ENCODE measurements around the gene ASB8. TPM values are rescaled to one million over a fixed set of nuclear protein-coding genes. Genes with fewer than 3 reads are reported as not detected.

ASB8 gene
- total and polyA plus RNA-seq, 9 of the 15 experiments (the other 6 are each of a cell fraction or from before 2014, with no cell fraction given): 13.3 to 29.0 (median 19.6) TPM

- peak; percentile 100 for TF ChIP-seq NR2C2 (CRISPR knock-in tag; IDR thresholded peaks at IDR 0.05)
- TF ChIP-seq NR2C2 (tag; IDR thresholded peaks at IDR 0.05): peak; percentile 100
- TF ChIP-seq CEBPB (tag; IDR thresholded peaks at IDR 0.05): no peak
- TF ChIP-seq, protein P1, sequence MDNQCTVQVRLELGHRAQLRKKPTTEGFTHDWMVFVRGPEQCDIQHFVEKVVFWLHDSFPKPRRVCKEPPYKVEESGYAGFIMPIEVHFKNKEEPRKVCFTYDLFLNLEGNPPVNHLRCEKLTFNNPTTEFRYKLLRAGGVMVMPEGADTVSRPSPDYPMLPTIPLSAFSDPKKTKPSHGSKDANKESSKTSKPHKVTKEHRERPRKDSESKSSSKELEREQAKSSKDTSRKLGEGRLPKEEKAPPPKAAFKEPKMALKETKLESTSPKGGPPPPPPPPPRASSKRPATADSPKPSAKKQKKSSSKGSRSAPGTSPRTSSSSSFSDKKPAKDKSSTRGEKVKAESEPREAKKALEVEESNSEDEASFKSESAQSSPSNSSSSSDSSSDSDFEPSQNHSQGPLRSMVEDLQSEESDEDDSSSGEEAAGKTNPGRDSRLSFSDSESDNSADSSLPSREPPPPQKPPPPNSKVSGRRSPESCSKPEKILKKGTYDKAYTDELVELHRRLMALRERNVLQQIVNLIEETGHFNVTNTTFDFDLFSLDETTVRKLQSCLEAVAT (IDR thresholded peaks at IDR 0.05): no peak
- no peak for TF ChIP-seq RFX5 (IDR thresholded peaks at IDR 0.05; ENCODE audit: low read depth, low read length)
- TF ChIP-seq MXD1 (CRISPR knock-in tag; IDR thresholded peaks at IDR 0.05; ENCODE audit: borderline replicate concordance, poor library complexity, severe bottlenecking): no peak
- TF ChIP-seq ETS1 (conservative IDR thresholded peaks at IDR 0.05; ENCODE audit: control insufficient read depth, low read depth, low read length): no peak; the same call in 1 of the 2 replicates
- TF ChIP-seq SMAD4 (CRISPR knock-in tag; conservative IDR thresholded peaks at IDR 0.05): 0 out of 2 replicates have a peak, but pooled peaks have one; percentile 31
- TF ChIP-seq BMI1 (IDR thresholded peaks at IDR 0.05; ENCODE audit: low read length): no peak
- peak; percentile 72; the same call in 1 of the 2 replicates for TF ChIP-seq SREBF1 (IDR thresholded peaks at IDR 0.05; ENCODE audit: borderline replicate concordance, low read depth, low read length)
- 0 out of 2 replicates have a peak, but pooled peaks have one; percentile 13 for TF ChIP-seq NR4A1 (CRISPR knock-in tag; IDR thresholded peaks at IDR 0.05)
- 0 out of 2 replicates have a peak, but pooled peaks have one; percentile 22 for TF ChIP-seq NR4A1 (tag; IDR thresholded peaks at IDR 0.05)
- TF ChIP-seq FOXJ3 (CRISPR knock-in tag; IDR thresholded peaks at IDR 0.05): no peak
- no peak for TF ChIP-seq SMAD1 (IDR thresholded peaks at IDR 0.05; ENCODE audit: low read depth, low read length, partially characterized antibody)
- no peak for TF ChIP-seq NCOA2 (IDR thresholded peaks at IDR 0.05; ENCODE audit: partially characterized antibody in 2 of 2)
- no peak for TF ChIP-seq ZNF551 (CRISPR knock-in tag; IDR thresholded peaks at IDR 0.05)
- TF ChIP-seq NCOA1 (IDR thresholded peaks at IDR 0.05; ENCODE audit: low read depth): no peak
- TF ChIP-seq, protein P2, sequence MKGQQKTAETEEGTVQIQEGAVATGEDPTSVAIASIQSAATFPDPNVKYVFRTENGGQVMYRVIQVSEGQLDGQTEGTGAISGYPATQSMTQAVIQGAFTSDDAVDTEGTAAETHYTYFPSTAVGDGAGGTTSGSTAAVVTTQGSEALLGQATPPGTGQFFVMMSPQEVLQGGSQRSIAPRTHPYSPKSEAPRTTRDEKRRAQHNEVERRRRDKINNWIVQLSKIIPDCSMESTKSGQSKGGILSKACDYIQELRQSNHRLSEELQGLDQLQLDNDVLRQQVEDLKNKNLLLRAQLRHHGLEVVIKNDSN (CRISPR knock-in tag; IDR thresholded peaks at IDR 0.05): peak; percentile 10; the same call in 1 of the 2 replicates
- no peak for TF ChIP-seq CLOCK (CRISPR knock-in tag; IDR thresholded peaks at IDR 0.05; ENCODE audit: borderline replicate concordance)
- no peak for TF ChIP-seq ZNF764 (CRISPR knock-in tag; IDR thresholded peaks at IDR 0.05; ENCODE audit: low read depth)
- no peak for TF ChIP-seq MCM7 (IDR thresholded peaks at IDR 0.05)
- no peak for TF ChIP-seq ZNF174 (CRISPR knock-in tag; IDR thresholded peaks at IDR 0.05)
Observed at GRCh38 chr12:48157018-48157888, at the start of gene ASB8 (continued).
